Measurements from ENCODE around the gene MED29.

Gene MED29, protein sequence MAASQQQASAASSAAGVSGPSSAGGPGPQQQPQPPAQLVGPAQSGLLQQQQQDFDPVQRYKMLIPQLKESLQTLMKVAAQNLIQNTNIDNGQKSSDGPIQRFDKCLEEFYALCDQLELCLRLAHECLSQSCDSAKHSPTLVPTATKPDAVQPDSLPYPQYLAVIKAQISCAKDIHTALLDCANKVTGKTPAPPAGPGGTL

DNA sequence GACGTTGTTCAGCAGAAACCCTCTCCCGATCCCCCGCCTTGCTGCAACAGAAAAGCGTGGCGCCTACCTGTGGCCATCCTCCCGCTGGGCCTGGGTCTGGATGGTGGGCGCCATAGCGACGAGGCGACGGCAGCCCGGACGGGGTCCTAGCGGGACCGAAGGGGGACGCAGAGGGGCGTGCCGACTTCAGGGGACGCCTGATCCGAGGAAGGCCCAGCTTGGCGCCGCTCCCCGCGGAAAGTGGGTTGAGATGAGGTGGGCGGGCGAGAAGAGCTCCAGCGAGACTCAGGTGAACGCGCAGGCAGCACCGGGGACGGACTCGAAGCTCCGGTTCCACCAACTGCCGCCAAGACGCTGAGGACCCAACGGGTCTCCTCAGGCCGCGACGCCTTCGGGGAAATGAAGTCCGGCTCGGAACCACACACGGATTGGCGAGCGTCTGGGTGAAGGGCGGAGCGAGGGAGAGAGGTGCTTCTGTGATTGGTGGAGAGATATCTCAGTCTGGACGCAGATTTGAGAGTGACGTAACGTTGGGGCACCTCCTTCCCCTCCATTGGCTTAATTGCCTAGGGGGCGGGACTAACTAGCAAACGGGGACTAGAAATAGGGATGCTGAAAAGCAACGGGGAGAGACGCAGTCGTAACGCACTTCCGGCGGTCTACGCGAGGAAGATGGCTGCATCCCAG, at the start of gene MED29, which contains the start of gene PAF1:
MED29 (plus strand) TSS at position 628 of the 687 bp plus-strand sequence; CDS start at position 673, 45 bp downstream.
PAF1 (minus strand) TSS at position 356 of the 687 bp plus-strand sequence; CDS start at position 114, 242 bp downstream.
- TF ChIP-seq GATA1 (IDR thresholded peaks at IDR 0.05; ENCODE audit: low read depth, low read length) (no peak), POLR2A (IDR thresholded peaks at IDR 0.05; ENCODE audit: low read length) (peak; percentile 98)
- peak; percentile 100 for DNase-seq

DNA sequence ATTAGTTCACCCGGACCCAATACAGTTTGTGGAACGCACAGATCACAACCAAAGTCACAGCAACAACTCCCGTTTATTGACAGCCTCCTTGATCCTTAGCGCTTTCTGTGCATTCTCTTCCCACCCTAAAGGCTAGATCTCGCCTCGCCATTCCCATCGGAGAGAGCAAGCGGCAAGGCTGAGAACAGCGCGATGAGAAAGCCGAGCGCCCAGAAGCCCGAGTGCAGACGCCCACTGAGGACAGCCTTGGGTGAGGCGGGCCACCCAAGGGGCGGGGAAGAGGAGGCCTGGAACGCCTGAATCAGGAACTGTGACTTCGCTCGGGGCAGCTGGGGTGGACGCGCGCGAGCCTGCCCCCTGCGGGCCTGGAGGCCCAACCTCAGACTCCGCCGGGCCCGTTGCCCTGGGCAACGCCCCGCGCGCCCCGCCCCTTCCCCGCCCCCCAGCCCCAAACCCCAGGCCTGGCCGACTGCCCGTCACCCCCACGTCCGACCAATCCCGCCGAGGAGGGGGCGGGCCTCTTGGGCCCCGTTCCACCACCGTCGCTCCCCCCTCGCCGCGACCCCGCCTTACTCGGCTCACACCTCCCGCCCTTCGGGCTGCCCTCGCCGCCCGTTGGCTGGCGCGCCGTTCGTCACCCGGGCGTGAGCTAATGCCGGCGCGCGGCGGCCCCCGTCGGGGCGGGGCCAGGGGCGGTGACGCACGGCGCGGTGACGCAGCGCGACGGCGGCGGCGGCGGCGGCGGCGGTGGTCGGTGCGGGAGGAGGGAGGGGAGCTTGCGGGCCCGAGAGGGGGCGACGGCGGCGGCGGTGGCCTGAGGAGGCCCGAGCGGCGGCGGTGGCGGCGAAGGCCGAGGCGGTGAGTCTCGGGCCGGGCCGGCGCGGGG, 49.2 kb upstream of the MED29 start, which contains the start of gene SAMD4B:
SAMD4B (plus strand) TSS at position 703 of the 886 bp plus-strand sequence. CDS start 14,473 bp downstream, outside the sequence.
- peak; percentile 100 for DNase-seq
- TF ChIP-seq GATA1 (IDR thresholded peaks at IDR 0.05; ENCODE audit: low read depth, low read length) = no peak
- TF ChIP-seq POLR2A (IDR thresholded peaks at IDR 0.05; ENCODE audit: low read length) = peak; percentile 96

DNA sequence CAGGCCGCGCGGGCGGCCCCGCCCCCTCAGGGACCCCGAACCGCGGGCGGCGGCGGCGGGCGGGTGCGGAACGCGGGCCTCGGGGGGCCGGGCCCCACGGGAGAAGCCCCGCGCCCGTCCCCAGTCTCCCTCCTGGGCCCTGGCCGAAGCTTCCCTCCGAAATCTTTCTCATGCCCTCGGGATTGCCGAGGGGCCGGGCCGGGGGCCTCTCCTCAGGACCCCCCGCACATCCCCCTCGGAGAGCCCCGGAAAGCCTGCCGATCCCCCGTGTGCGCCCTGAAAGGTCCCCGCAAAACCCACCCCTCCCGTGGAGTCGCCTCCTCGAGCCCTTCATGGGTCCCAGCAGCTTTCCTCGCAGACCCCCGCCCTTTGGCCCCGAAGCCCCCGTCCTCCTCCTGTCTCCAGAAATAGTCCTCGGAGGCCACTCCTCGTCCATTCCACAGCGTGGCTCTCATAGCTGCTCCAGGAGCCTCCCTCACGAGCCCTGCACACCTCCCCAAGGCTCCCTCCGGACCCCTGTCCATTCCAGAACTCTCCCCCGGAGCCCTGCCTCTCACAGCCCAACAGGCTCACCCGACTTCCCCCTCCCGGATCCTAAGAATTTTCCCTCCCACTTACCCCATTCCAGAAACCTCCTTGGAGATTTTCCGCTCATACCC, 48.4 kb upstream of the MED29 start:
- DNase-seq = peak in 1 of 2 experiments; percentile 61
- no peak for TF ChIP-seq POLR2A (IDR thresholded peaks at IDR 0.05; ENCODE audit: low read length)
- no peak for TF ChIP-seq GATA1 (IDR thresholded peaks at IDR 0.05; ENCODE audit: low read depth, low read length)

DNA sequence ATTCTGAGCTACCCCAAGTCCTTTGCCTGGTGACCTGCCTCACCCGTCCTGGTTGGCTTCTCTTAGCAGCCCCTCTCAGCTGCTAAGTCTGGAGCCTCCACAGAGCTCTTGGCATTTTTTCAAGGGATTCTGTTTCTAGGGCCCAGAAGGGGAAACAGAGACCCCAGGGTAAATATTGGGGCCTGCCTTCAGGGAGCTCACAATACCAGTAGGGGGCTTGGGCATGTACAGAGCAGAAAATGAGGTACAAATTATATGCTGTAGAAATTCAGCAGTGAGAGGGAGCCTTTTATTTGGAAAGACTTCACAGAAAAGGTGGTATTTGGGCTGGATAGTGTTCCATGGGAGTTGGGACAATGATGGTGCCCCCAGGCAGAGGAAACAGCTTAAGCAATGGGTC, 45.2 kb upstream of the MED29 start:
- no peak for DNase-seq
- TF ChIP-seq GATA1 (IDR thresholded peaks at IDR 0.05; ENCODE audit: low read depth, low read length) (no peak), POLR2A (IDR thresholded peaks at IDR 0.05; ENCODE audit: low read length) (no peak)

DNA sequence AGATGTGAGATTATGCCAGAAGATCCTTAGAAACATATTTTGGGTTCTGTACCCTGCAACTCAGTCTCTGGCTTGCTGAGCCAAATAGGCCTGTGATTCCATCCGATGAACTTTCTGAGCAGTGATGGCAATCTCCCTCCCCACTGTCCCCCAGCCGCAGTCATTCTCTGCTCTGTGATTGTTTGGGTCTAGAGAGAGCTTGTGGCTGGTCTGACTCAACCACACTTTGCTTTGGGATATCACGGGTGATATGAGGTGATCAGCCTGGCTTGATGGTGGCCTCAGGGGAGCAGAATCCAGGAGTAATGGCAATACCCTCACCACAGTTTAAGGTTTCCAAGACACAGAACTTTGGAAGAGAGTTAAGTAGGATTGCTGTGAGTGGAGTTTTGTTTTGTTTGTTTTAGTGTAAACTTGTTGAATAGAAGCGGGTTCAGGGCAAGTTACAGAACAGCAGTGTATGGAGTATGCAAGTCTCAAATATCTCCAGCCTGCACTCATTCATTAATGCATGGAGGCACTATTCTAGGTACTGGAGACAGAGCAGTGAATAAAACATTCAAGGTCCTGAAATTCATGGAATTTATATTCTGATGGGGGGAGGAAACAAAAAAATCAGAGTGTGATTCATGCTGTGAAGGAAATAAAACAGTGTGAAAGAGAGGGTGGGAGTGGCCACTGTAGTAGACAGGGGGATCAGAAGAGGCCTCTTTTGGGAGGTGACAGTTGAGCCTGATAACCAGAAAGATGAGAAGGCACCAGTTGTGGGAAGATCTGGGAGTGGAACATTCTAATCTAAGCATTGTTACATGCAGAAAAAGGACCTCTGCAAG, 43.6 kb upstream of the MED29 start:
- peak; percentile 71 to 87 for DNase-seq
- TF ChIP-seq GATA1 (IDR thresholded peaks at IDR 0.05; ENCODE audit: low read depth, low read length) = no peak
- no peak for TF ChIP-seq POLR2A (IDR thresholded peaks at IDR 0.05; ENCODE audit: low read length)

DNA sequence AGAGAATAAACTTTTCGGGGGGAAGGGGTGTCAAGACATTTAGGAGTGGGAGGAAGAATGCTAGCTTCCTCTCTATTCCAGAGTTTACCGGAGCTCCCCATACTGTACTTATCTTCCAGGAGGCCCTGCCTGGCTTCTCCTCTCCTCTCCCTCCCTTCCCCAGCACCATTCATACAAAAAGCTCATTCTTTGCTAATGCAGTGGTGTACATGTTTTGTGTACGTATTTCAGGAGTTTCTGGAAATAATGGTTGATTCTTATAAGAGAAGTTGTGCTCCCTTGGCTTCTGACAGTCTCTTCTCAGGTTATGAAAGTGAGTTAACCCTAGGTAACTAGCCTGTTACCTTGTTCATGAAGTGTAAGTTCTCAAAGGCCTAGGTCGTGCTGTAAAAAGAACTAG, 41.9 kb upstream of the MED29 start:
- no peak for DNase-seq
- TF ChIP-seq GATA1 (IDR thresholded peaks at IDR 0.05; ENCODE audit: low read depth, low read length) (no peak), POLR2A (IDR thresholded peaks at IDR 0.05; ENCODE audit: low read length) (no peak)

DNA sequence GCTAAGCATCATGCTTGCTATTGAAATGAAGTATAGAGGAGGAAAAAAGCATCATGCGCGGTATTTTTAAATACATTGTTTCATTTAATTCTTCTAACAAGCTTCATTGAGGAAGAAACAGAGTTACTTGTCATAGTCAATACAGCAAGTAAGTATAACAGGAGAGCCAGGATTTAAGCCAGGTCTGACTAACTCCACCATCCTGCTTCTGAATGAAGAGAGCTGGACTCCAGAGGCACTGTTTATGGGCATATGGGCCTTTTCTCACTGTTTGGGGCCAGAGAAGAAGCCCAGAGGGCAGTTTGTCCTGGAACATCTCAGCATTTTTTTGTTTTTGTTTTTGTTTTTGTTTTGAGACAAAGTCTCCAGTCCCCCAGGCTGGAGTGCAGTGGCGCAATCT, 41.0 kb upstream of the MED29 start:
- DNase-seq = no peak
- TF ChIP-seq GATA1 (IDR thresholded peaks at IDR 0.05; ENCODE audit: low read depth, low read length) = no peak
- no peak for TF ChIP-seq POLR2A (IDR thresholded peaks at IDR 0.05; ENCODE audit: low read length)

DNA sequence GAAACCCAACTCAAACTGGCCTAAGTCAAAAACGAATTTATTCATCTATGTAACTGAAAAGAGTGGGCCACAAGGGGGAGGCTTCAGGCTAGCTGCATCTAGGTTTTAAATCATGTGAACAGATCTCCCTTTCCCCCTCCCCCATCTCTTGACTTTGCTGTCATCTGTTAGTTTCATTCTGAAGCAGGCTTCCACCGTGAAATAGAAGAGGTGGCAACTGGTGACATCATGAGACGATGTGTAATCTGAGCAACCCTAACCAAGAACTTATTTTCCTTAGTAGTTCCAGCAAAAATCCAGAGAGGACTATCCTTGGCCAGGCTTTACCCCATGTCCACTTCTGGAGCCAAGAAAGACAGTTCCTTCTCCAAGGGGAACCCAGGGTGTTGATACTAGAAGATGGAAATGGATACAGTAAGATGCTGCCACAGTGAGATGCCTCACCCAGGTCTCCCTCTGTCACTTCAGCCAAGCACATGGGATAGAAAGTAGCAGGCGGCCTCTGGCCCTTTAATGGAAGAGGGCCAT, 39.6 kb upstream of the MED29 start:
- TF ChIP-seq POLR2A (IDR thresholded peaks at IDR 0.05; ENCODE audit: low read length) (no peak), GATA1 (IDR thresholded peaks at IDR 0.05; ENCODE audit: low read depth, low read length) (no peak)
- peak; percentile 60 to 62 for DNase-seq

DNA sequence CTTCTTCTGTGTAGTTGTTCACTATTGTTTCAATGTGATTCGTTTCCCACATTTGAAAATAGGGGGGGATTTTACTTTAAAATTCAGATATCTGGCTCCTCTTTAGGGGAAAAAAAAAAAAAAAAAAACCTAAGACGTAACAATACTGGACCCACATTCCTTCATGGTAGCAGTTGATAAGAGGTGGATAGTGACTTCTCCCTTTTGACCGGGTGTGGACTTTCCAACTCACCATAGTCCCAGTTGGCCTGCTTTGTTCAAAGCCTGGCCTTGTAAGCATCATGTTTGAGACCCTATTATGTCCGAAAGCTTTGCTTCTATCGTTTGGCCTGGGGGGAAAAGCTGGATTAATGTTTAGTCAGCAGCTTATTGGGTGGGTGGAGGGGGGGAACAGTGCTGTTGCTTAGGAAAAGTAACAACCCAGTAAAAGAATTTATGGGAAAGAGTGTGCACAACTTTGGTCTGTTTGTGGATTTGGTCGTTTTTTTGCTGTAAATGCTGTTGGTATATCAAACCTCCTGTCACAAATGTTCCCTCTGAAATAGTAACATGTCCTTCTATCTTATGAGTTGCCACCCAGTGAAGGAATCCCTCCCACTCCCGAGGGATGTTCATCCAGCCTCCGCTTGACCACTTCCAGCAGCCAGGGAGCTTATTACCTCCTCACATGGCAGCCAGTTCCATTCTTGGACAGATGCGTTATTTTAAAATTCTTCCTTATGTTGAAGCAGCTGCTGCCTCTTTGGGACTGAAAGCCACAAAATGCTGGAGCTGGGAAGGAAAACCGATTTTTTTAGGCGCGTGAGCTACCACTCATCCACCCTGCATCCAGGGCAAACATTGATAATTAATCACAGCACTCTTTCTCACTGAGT, 38.6 kb upstream of the MED29 start:
- DNase-seq = peak in 1 of 2 experiments; percentile 49
- no peak for TF ChIP-seq POLR2A (IDR thresholded peaks at IDR 0.05; ENCODE audit: low read length)
- no peak for TF ChIP-seq GATA1 (IDR thresholded peaks at IDR 0.05; ENCODE audit: low read depth, low read length)

DNA sequence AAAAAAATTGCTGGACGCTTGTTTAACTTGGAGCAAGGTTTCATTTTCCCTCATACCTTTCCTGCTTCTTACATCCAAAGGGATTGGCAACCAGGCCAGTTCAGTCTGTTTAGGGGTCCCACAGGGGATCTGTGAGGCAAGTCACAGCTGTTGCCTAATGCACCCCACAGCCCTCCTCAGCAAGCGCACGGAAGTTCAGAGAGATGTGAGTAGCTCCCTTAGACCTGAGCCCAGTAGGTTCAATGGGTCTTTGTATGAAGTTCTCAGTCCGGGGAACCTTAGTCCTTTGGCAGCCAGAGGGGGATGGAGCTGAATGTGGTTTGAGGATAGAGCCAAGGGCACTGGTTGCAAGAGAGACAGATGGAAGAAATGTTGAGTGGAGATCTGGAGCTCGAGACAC, 35.9 kb upstream of the MED29 start:
- TF ChIP-seq POLR2A (IDR thresholded peaks at IDR 0.05; ENCODE audit: low read length) (no peak), GATA1 (IDR thresholded peaks at IDR 0.05; ENCODE audit: low read depth, low read length) (no peak)

DNA sequence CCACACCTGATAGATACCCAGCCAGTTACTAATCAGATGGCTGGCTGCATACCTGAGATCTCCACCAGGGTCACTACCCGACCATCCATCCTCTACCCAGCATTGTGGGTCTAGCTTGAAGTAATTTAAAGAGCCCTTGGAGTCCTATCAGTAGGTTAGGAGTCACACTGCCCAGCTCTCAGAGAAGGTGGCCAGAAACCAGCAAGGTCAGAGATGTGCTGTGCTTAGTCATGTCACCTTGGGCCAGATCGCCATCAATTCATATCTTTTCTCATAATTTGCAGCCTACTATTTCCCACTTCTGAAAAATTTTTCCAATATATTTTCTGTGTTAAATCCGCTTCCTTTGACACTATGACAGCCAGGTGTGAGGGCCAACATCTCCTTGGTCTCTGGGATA, 35.1 kb upstream of the MED29 start:
- DNase-seq = no peak
- no peak for TF ChIP-seq POLR2A (IDR thresholded peaks at IDR 0.05; ENCODE audit: low read length)
- TF ChIP-seq GATA1 (IDR thresholded peaks at IDR 0.05; ENCODE audit: low read depth, low read length) = no peak

More for the DNA sequence above, 35.9 kb upstream of the MED29 start:
- DNase-seq = no peak

All from erythroblast (primary cell).